IPS DF 19.7 (cell line): ENCODE data around the gene EIF4A3.

Experiments
- DNase-seq: peaks from one replicate; pipeline ENCODE4 v3.0.0-alpha.2; 2013; ENCODE audit warnings: low read depth, low spot score

The EIF4A3 gene

GRCh38 chr17:80137131-80137530, 9.8 kb downstream of the EIF4A3 start:
- no peak for DNase-seq

GRCh38 chr17:80133626-80133970, 13.3 kb downstream of the EIF4A3 start:
- no peak for DNase-seq

- DNase-seq: no peak
These were observed 13.9 kb downstream of the EIF4A3 start for GRCh38 chr17:80132906-80133625.

DNA sequence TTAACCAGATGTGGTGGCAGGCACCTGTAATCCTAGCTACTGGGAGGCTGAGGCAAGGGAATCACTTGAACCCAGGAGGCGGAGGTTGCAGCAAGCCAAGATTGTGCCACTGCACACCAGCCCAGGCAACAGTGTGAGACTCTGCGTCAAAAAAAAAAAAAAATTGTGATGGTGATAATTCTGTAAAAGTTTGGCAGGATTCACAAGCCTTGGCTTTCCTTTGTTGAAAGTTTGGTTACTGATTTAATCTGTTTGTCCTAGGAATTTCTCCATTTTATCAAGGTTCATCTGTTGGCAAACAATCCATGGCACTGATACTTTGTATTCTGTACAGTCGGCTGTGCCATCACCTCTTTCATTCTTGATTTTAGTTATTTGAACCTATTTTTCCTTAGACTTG, 15.9 kb downstream of the EIF4A3 start:
- DNase-seq: no peak

- DNase-seq: no peak
These were observed 17.8 kb downstream of the EIF4A3 start for GRCh38 chr17:80129006-80129565.

DNA sequence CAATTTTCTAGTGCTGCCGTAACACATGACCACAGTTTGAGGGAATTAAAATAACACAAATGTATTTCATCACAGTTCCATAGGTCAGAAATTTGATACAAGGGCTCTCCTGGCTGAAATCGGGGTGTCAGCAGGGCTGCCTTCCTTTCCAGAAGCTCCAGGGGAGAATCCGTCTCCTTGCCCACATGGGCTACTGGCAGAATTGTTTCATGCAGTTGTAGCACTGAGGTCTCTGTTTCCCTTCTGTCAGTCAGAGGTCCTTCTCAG, 20.5 kb downstream of the EIF4A3 start:
- no peak for DNase-seq

- DNase-seq: no peak
These were observed 21.1 kb downstream of the EIF4A3 start for GRCh38 chr17:80125656-80126448.

- peak; percentile 64 for DNase-seq
These were observed 22.5 kb downstream of the EIF4A3 start for GRCh38 chr17:80124351-80124981.

GRCh38 chr17:80123791-80124190, 23.1 kb downstream of the EIF4A3 start:
- DNase-seq: no peak

DNA sequence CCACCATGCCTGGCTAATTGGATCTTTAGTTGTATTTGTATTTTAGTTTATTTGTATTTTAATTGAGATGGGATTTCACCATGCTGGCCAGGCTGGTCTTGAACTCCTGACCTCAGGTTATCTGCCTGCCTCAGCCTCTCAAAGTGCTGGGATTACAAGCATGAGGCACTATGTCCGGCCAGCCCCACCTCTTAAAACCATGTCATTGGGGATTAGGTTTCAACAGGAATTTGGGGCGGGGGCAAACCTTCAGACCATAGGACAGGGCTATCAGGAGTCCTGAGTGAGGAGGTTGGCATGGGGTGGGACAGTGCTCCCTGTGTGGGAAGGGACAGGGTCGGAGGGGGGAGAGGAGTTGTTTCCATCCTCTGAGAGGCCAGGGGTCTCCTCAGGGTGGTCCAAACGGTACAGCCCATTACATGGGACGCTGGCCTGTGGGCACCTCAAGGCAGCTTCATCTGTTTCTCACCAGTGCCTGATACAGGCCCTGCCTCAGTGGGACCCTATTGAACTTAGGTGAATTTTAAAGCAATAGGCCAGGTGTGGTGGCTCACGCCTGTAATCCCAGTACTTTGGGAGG, 23.9 kb downstream of the EIF4A3 start:
- no peak for DNase-seq

DNA sequence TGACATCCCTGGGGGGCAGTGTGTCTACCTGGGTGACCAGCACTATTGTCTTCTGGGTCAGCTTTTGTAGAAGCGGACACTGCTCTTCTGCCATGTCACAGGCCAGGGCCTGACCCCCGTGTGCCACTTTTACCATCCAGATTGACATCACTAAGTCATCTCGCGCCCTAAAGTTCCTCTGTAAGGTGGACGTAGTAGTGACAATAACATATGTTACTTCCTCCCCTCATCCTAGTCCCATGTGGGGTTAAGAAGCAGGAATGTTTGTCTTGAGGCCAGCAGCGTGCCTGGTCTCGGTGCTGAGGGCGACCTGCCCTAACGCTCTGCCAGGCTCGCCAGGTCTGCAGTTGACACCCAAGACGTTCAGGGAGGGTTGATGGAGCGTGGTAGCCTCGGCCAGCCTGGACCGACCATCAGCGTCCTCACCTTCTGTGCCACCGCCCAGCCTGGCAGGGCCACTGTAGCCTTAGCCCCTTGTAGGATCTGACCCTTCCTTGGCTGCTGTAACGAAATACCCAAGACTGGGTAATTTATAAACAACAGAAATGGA, 24.8 kb downstream of the EIF4A3 start:
- no peak for DNase-seq

DNA sequence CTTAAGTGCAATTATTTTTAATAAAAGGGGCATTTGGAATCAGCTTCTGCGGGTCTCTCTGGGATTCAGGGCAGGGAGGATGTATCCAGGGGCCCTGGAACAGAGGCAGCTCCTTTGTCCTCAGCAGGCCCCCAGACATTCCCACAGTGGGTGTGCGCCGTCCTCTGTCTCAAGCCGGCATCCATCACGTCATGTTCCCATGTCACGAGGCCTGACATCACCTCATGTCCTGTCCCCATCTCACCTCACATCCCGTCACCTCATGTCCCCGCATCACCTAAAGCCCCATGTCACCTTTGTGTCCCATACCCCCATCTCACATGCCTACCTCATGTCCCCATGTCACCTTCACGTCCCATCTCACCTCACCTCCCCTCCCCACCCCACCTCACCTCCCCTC, 27.1 kb downstream of the EIF4A3 start:
- no peak for DNase-seq

GRCh38 chr17:80119271-80119791, 27.6 kb downstream of the EIF4A3 start:
- DNase-seq: no peak

DNA sequence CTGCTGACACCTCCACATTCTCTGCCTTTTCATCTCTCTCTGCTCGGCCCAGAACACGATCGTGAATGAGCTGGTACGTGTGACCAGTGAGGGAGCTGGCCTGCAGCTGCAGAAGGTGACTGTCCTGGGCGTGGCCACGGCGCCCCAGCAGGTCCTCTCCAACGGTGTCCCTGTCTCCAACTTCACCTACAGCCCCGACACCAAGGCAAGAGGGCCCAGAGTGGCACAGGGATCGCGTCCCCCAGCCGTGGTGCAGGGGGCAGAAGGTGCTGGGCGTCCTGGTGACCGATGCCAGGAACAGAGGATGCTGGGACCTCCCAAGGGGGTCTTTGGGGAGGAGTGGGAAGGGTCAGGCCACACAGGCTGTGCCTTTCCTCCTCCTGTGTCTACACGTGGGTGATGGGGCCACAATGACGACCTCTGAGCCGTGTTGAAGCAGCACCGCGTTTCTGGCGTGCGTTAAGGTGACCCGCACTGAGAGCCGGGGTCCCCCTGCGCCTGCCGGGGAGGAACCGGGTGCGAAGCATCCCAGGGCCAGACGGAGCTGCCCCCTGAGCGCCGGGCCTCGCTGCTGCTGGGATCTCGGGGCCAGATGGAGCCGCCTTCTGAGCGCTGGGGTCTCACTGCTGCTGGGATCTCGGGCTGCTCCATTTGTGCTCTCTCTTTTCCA, 28.2 kb downstream of the EIF4A3 start:
- no peak for DNase-seq

DNA sequence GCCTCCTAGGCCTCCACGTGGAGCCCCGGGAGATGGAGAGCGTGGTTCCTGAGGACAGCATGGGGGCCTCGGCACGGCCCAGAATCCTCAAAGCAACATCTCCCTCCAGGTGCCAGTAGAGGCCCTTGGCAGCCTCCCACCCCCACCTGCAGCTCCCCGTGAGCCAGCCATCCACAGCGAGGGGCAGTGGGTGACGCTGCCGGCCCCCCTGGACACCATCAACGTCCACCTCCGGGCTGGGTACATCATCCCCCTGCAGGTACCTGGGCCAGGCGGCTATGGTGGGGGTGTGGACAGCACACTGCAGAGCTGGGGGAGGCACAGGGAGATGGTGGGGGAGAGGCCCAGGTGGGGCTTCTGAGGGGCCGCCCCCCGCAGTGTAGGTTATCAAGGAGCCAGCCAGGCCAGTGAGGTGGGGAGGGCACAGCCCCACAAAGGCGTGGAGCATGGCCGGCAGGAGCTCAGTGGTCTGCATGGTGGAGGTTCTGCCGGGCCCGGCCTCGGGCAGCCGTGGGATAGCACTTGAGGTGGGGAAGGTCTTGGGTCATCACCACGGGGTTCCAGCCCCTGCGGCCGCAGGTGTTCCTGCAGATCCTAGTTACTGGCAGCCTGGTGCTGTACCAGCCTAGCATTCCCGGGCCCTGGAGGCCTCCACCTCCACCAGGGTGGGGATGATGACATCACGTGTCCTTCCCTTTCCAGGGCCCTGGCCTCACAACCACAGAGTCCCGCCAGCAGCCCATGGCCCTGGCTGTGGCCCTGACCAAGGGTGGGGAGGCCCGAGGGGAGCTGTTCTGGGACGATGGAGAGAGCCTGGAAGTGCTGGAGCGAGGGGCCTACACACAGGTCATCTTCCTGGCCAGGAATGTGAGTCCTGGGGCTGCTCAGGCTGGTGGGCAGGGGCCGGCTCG, 29.2 kb downstream of the EIF4A3 start:
- DNase-seq: no peak

DNA sequence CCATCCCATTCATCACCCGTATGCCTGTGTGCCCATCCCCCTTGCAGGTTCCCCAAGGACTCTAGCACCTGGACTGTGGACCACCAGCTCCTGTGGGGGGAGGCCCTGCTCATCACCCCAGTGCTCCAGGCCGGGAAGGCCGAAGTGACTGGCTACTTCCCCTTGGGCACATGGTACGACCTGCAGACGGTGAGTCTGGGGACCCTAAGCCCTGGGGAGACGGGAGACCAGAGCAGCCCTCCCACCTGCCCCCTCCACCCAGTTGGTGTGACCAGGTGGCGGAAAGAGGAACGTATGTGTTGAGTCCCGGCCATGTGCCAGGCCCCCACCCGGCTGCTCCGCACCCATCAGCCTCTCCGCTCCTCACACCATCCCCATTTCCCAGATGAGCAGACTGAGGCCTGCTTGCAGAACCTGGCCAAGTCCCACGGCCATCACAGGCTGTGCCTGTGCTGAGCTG, 30.0 kb downstream of the EIF4A3 start:
- no peak for DNase-seq

DNA sequence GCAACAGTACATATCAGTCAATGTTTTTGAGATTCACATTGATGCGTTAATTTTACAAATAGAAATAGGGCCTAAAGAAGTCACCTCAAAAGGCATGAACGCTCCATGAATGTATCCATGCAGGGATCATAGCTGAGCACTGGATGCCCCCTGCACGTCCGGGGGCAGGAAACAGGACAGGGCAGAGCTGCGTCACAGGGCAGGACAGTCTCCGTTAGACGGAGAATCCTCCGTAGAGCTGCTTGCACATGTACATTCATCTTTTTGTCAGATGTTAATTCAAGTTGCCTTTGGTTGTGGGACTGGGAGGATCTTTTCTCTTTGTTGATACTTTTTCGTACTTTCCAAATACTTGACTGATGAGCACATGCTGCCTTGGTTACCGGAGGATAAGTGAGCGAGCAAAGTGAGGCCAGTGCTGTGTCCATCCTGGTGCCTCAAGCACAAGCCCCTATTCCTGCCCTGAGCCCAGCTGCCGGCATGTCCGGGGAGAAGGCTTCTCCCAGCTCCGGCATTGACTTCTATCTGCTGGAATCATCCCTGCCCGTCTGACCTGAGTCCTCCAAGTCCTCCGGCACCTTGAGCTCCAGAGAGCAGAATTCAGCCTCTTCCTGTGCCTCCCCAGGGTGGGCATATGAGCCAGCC, 30.5 kb downstream of the EIF4A3 start:
- no peak for DNase-seq

DNA sequence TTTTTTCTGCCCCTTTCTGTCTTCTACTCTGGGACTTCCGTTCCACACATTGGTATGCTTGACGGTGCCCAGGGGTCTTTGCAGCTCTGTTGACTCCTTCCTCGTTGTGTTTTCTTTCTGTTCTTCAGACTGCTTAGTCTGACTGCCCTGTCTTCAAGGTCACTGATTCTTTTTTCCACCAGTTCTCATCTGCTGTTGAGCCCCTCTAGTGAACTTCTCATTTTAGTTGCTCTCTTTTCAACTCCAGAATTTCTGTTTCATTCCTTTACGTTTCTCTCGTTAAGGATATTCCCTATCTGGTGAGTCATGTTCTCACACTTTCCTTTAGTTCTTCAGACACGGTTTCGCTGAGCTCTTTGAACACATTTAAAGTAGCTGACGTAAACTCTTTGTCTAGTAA, 31.8 kb downstream of the EIF4A3 start:
- DNase-seq: no peak

- DNase-seq: no peak
These were observed 32.2 kb downstream of the EIF4A3 start for GRCh38 chr17:80114758-80115157.

GRCh38 chr17:80113033-80113484, 33.9 kb downstream of the EIF4A3 start:
- DNase-seq: no peak
